Liver (tissue), 9 donors: Measurements from ENCODE around the gene GAR1. TPM values are rescaled to one million over a fixed set of nuclear protein-coding genes. Genes with fewer than 3 reads are reported as not detected.

Experiments used
- DNase-seq: peaks from one replicate; pipeline ENCODE4 v3.0.0-alpha.2; 2017; ENCODE audit warnings: low spot score
- H3K27ac ChIP-seq, 2 donors: one replicate each; pipeline ENCODE4 v1.7.0; 2013; ENCODE audit warnings: inconsistent platforms in 2 of 2, low read length in 2 of 2, control low read depth in 1 of 2, low read depth in 1 of 2, mild to moderate bottlenecking in 1 of 2
- H3K27me3 ChIP-seq, 4 donors: one replicate each; pipeline versions ENCODE4 v1.6.1 to v1.7.0; 2013; ENCODE audit warnings: low read length in 3 of 4, inconsistent platforms in 1 of 4, mild to moderate bottlenecking in 1 of 4, moderate library complexity in 1 of 4; ENCODE audit not compliant: control insufficient read depth in 4 of 4, insufficient read depth in 4 of 4
- H3K36me3 ChIP-seq, 4 donors: one replicate each; pipeline versions ENCODE4 v1.6.1 to v1.7.0; 2013; ENCODE audit warnings: low read length in 3 of 4, mild to moderate bottlenecking in 3 of 4, low read depth in 1 of 4, moderate library complexity in 1 of 4; ENCODE audit not compliant: control insufficient read depth in 4 of 4, insufficient read depth in 3 of 4
- H3K4me1 ChIP-seq, 4 donors: one replicate each; pipeline versions ENCODE4 v1.6.1 to v1.7.0; 2013; ENCODE audit warnings: low read length in 3 of 4, mild to moderate bottlenecking in 3 of 4, moderate library complexity in 1 of 4; ENCODE audit not compliant: control insufficient read depth in 4 of 4, insufficient read depth in 4 of 4
- H3K4me3 ChIP-seq, 3 donors: one replicate each; pipeline versions ENCODE4 v1.6.1 to v1.7.0; 2013; ENCODE audit warnings: low read length in 3 of 3, control low read depth in 1 of 3, low read depth in 1 of 3, mild to moderate bottlenecking in 1 of 3
- H3K9ac ChIP-seq, 2 donors: one replicate each; pipeline ENCODE4 v1.7.0; 2013; ENCODE audit warnings: low read length in 2 of 2, mild to moderate bottlenecking in 2 of 2, moderate library complexity in 2 of 2, control low read depth in 1 of 2, low read depth in 1 of 2
- H3K9me3 ChIP-seq, 4 donors: one replicate each; pipeline versions ENCODE4 v1.6.1 to v1.7.0; 2013; ENCODE audit warnings: low read length in 3 of 4; ENCODE audit not compliant: control insufficient read depth in 4 of 4
- ATF3 ChIP-seq: IDR thresholded peaks from 2 replicates; pipeline ENCODE4 v1.6.1; 2016; ENCODE audit warnings: antibody characterized with exemption
- CTCF ChIP-seq: fragments of 150-350 bp; IDR thresholded peaks from 2 replicates; pipeline ENCODE4 v1.5.1; 2017; ENCODE audit warnings: improper control_type of control experiment, low read depth, low read length; ENCODE audit not compliant: missing input control
- FOXA2 ChIP-seq: IDR thresholded peaks from 2 replicates; pipeline ENCODE4 v1.6.1; 2016; ENCODE audit warnings: antibody characterized with exemption
- GABPA ChIP-seq, 2 donors: IDR thresholded peaks in 1 of 2; conservative IDR thresholded peaks in 1 of 2; 2 replicates each; pipeline ENCODE4 v1.6.1; 2016; ENCODE audit warnings: antibody characterized with exemption in 2 of 2, mild to moderate bottlenecking in 1 of 2, moderate library complexity in 1 of 2
- HNF4A ChIP-seq, 2 donors: conservative IDR thresholded peaks; 2 replicates each; pipeline ENCODE4 v1.6.1; 2016; ENCODE audit warnings: antibody characterized with exemption in 2 of 2, mild to moderate bottlenecking in 2 of 2
- JUND ChIP-seq, 2 donors: IDR thresholded peaks; 2 replicates each; pipeline ENCODE4 v1.6.1; 2016; ENCODE audit warnings: antibody characterized with exemption in 2 of 2
- MAX ChIP-seq: IDR thresholded peaks from 2 replicates; pipeline ENCODE4 v1.6.1; 2016; ENCODE audit warnings: antibody characterized with exemption
- NR2F2 ChIP-seq: IDR thresholded peaks from 2 replicates; pipeline ENCODE4 v1.6.1; 2016; ENCODE audit warnings: antibody characterized with exemption
- RAD21 ChIP-seq, 2 donors: IDR thresholded peaks; 2 replicates each; pipeline ENCODE4 v1.6.1; 2016; ENCODE audit warnings: antibody characterized with exemption in 2 of 2, mild to moderate bottlenecking in 2 of 2
- REST ChIP-seq: IDR thresholded peaks from 2 replicates; pipeline ENCODE4 v1.6.1; 2016; ENCODE audit warnings: antibody characterized with exemption, mild to moderate bottlenecking
- RXRA ChIP-seq, 2 donors: IDR thresholded peaks; 2 replicates each; pipeline ENCODE4 v1.6.1; 2017 to 2018; ENCODE audit warnings: antibody characterized with exemption in 2 of 2, mild to moderate bottlenecking in 1 of 2
- SP1 ChIP-seq: IDR thresholded peaks from 2 replicates; pipeline ENCODE4 v1.6.1; 2018; ENCODE audit warnings: antibody characterized with exemption, mild to moderate bottlenecking
- TAF1 ChIP-seq: conservative IDR thresholded peaks from 2 replicates; pipeline ENCODE4 v1.6.1; 2016; ENCODE audit warnings: antibody characterized with exemption, mild to moderate bottlenecking
- YY1 ChIP-seq: IDR thresholded peaks from 2 replicates; pipeline ENCODE4 v1.6.1; 2016; ENCODE audit warnings: antibody characterized with exemption, mild to moderate bottlenecking
- ZBTB33 ChIP-seq: IDR thresholded peaks from 2 replicates; pipeline ENCODE4 v1.6.1; 2016; ENCODE audit warnings: antibody characterized with exemption
- WGBS: extraction: QIAGEN DNeasy Blood & Tissue Kit; methylation state at CpG from one replicate; pipeline ENCODE4 v1.1.7; 2013; 5-methylcytosine and 5-hydroxymethylcytosine counted together
- polyA plus RNA-seq, 2 donors: library from polyadenylated mRNA; stranded (reverse) in 1 of 2; unstranded in 1 of 2; fragments of 200-250 nt in 1 of 2; fragments of >200 nt in 1 of 2; fragmentation: Nextera tagmentation in 1 of 2; extraction: Ambion mirVana in 1 of 2; gene quantifications; one replicate each; pipeline versions ENCODE4 v1.2.1 to v1.2.3, GENCODE V29; 2013 to 2015
- total RNA-seq, 2 donors: library from RNA; depleted of rRNA; stranded (reverse); fragments of >200 nt; gene quantifications; one replicate each; pipeline ENCODE4 v1.2.3, GENCODE V29; 2014
- donor health status: healthy.
- donor health status: healthy.
- donor health status: healthy.
- donor health status: healthy.
- donor health status: healthy.

The GAR1 gene
- total and polyA plus RNA-seq, 4 donors, result 1.5 to 7.7 (median 5.9) TPM

- no peak for TF ChIP-seq MAX
- no peak for TF ChIP-seq RXRA (IDR thresholded peaks at IDR 0.05)
Observed at GRCh38 chr4:109821185-109821584, 5.6 kb downstream of the GAR1 start (continued).

GRCh38 chr4:109826719-109827118, 11.2 kb downstream of the GAR1 start:
- no peaks in the 10 kb centered on the region for H3K27me3 ChIP-seq
- TF ChIP-seq RAD21 (IDR thresholded peaks at IDR 0.05) (peak; percentile 77 to 83), HNF4A (conservative IDR thresholded peaks at IDR 0.05) (no peak), ZBTB33 (no peak), TAF1 (no peak), CTCF (peak; percentile 50), YY1 (no peak)
- peaks cover 2 to 26% (median 9%) of the 10 kb centered on the region in 4 donors for H3K36me3 ChIP-seq
- no peak overlapping the region for H3K27ac ChIP-seq
- H3K9ac ChIP-seq, result no peak overlapping the region
- H3K9me3 ChIP-seq, result no peaks in the 10 kb centered on the region
- H3K4me1 ChIP-seq, result peaks cover 0 to 4% (median 0%) of the 10 kb centered on the region in 4 donors
- DNase-seq, result no peak
- no peak overlapping the region for H3K4me3 ChIP-seq

GRCh38 chr4:109827672-109828071, 12.1 kb downstream of the GAR1 start, which contains the start of gene RRH:
Gene RRH, plus strand, starts transcription at chr4:109827972. Its CDS starts 56 bp downstream, at chr4:109828028.
- H3K4me1 ChIP-seq, result peaks cover 0 to 4% (median 0%) of the 10 kb centered on the region in 4 donors
- WGBS, result 99% methylated on average over 2 of the region's 2 CpGs
- peaks cover 2 to 21% (median 8%) of the 10 kb centered on the region in 4 donors for H3K36me3 ChIP-seq
- TF ChIP-seq MAX, result no peak
- TF ChIP-seq GABPA (IDR thresholded peaks at IDR 0.05 in 1 of 2, conservative IDR thresholded peaks at IDR 0.05 in 1 of 2), result no peak
- no peak for TF ChIP-seq REST
- no peak for TF ChIP-seq TAF1
- no peak for TF ChIP-seq NR2F2
- no peak for TF ChIP-seq CTCF
- TF ChIP-seq RAD21 (IDR thresholded peaks at IDR 0.05), result no peak
- TF ChIP-seq FOXA2, result no peak
- TF ChIP-seq SP1, result no peak
- TF ChIP-seq ATF3, result no peak
- TF ChIP-seq ZBTB33, result no peak
- no peak for TF ChIP-seq JUND (IDR thresholded peaks at IDR 0.05)
- no peak for TF ChIP-seq RXRA (IDR thresholded peaks at IDR 0.05)
- H3K9me3 ChIP-seq, result no peaks in the 10 kb centered on the region
- no peak within 1 kb of the TSS for H3K27ac ChIP-seq
- H3K27me3 ChIP-seq, result no peaks in the 10 kb centered on the region
- no peak for DNase-seq
- no peak within 1 kb of the TSS for H3K9ac ChIP-seq
- no peak within 1 kb of the TSS for H3K4me3 ChIP-seq
